K562 (cell line): ENCODE data around the gene NKX1-2.

ENCODE experiments used
- BHLHE40 ChIP-seq: IDR thresholded peaks from 2 replicates; pipeline ENCODE4 v1.6.1; 2011; ENCODE audit warnings: low read length, improper control_type of control experiment
- CREB1 ChIP-seq, 2 experiments: sonication (generic) in 1 of 2; formaldehyde crosslinking in 1 of 2; IDR thresholded peaks; 2 replicates each; pipeline versions ENCODE4 v1.6.1 to v1.8.0; 2012 to 2022; ENCODE audit warnings: inconsistent platforms in 1 of 2, mild to moderate bottlenecking in 1 of 2, missing genetic modification reagents in 1 of 2, moderate library complexity in 1 of 2
- CTCF ChIP-seq, 3 experiments: IDR thresholded peaks in 2 of 3; conservative IDR thresholded peaks in 1 of 3; 2 replicates each; pipeline ENCODE4 v1.5.1; 2011 to 2012; ENCODE audit warnings: low read length in 3 of 3, mild to moderate bottlenecking in 3 of 3, control low read depth in 2 of 3, improper control_type of control experiment in 1 of 3, inconsistent platforms in 1 of 3, low read depth in 1 of 3, mixed read lengths in 1 of 3, moderate library complexity in 1 of 3; ENCODE audit not compliant: insufficient read depth in 2 of 3
- EP300 ChIP-seq: IDR thresholded peaks from 2 replicates; pipeline ENCODE4 v1.6.1; 2012; ENCODE audit warnings: low read length, improper control_type of control experiment
- FOXM1 ChIP-seq, 2 experiments: fragments of 450-650 bp in 1 of 2; sonication (generic) in 1 of 2; formaldehyde crosslinking in 1 of 2; IDR thresholded peaks; 2 replicates each; pipeline versions ENCODE4 v1.6.1 to v1.9.0; 2017 to 2022; ENCODE audit warnings: low read depth in 2 of 2, mild to moderate bottlenecking in 2 of 2, missing genetic modification reagents in 1 of 2, moderate library complexity in 1 of 2
- JUN ChIP-seq, 2 experiments: sonication (generic) in 1 of 2; formaldehyde crosslinking in 1 of 2; IDR thresholded peaks; 2 replicates each; pipeline versions ENCODE4 v1.6.1 to v1.8.0; 2012 to 2022; ENCODE audit warnings: borderline replicate concordance in 2 of 2, mild to moderate bottlenecking in 2 of 2, improper control_type of control experiment in 1 of 2, low read depth in 1 of 2, low read length in 1 of 2, missing genetic modification reagents in 1 of 2
- MEF2A ChIP-seq: IDR thresholded peaks from 2 replicates; pipeline ENCODE4 v1.6.1; 2011; ENCODE audit warnings: low read depth, mild to moderate bottlenecking, low read length, moderate library complexity; ENCODE audit not compliant: control insufficient read depth
- PHF20 ChIP-seq: fragments of 450-650 bp; IDR thresholded peaks from 2 replicates; pipeline ENCODE4 v1.6.1; 2018; ENCODE audit not compliant: partially characterized antibody
- VEZF1 ChIP-seq: fragments of 200-800 bp; sonication (Bioruptor generic); IDR thresholded peaks from 2 replicates; pipeline ENCODE4 v1.6.1; 2017; ENCODE audit warnings: missing genetic modification characterization, missing compliant biosample characterization
- ZBTB40 ChIP-seq, 2 experiments: fragments of 450-650 bp in 1 of 2; sonication (generic) in 1 of 2; formaldehyde crosslinking in 1 of 2; IDR thresholded peaks; 2 replicates each; pipeline versions ENCODE4 v1.7.1 to v1.9.0; 2016 to 2022; ENCODE audit warnings: inconsistent platforms in 1 of 2, mild to moderate bottlenecking in 1 of 2, missing genetic modification reagents in 1 of 2
- ZC3H8 ChIP-seq: fragments of 450-650 bp; IDR thresholded peaks from 2 replicates; pipeline ENCODE4 v1.6.1; 2017

- TF ChIP-seq ZBTB40 (IDR thresholded peaks at IDR 0.05): no peak
- no peak for TF ChIP-seq ZBTB40 (CRISPR knock-in tag; IDR thresholded peaks at IDR 0.05)
- no peak for TF ChIP-seq JUN (IDR thresholded peaks at IDR 0.05; ENCODE audit: borderline replicate concordance, low read depth, low read length)
- TF ChIP-seq JUN (CRISPR knock-in tag; IDR thresholded peaks at IDR 0.05; ENCODE audit: borderline replicate concordance): no peak
- no peak for TF ChIP-seq EP300
- no peak for TF ChIP-seq CTCF (IDR thresholded peaks at IDR 0.05 in 2 of 3, conservative IDR thresholded peaks at IDR 0.05 in 1 of 3; ENCODE audit: insufficient read depth in 2 of 3, low read depth in 1 of 3, low read length in 3 of 3)
- no peak for TF ChIP-seq FOXM1 (IDR thresholded peaks at IDR 0.05; ENCODE audit: low read depth)
- TF ChIP-seq FOXM1 (CRISPR knock-in tag; IDR thresholded peaks at IDR 0.05; ENCODE audit: low read depth): no peak
- TF ChIP-seq BHLHE40: no peak
- TF ChIP-seq MEF2A: no peak
- TF ChIP-seq VEZF1 (CRISPR knock-in tag): no peak
- no peak for TF ChIP-seq PHF20
- no peak for TF ChIP-seq CREB1 (IDR thresholded peaks at IDR 0.05)
- TF ChIP-seq CREB1 (CRISPR knock-in tag; IDR thresholded peaks at IDR 0.05): no peak
- TF ChIP-seq ZC3H8: no peak
These were observed 24.8 kb upstream of the NKX1-2 start for GRCh38 chr10:124474514-124475070.
